Measurements from ENCODE around the gene TICAM1. TPM values are rescaled to one million over a fixed set of nuclear protein-coding genes. Genes with fewer than 3 reads are reported as not detected.

The TICAM1 gene
- total and polyA plus RNA-seq, 2 of the 13 experiments (the other 11 are each of a cell fraction or from before 2014, with no cell fraction given): 0.33 to 0.95 TPM

DNA sequence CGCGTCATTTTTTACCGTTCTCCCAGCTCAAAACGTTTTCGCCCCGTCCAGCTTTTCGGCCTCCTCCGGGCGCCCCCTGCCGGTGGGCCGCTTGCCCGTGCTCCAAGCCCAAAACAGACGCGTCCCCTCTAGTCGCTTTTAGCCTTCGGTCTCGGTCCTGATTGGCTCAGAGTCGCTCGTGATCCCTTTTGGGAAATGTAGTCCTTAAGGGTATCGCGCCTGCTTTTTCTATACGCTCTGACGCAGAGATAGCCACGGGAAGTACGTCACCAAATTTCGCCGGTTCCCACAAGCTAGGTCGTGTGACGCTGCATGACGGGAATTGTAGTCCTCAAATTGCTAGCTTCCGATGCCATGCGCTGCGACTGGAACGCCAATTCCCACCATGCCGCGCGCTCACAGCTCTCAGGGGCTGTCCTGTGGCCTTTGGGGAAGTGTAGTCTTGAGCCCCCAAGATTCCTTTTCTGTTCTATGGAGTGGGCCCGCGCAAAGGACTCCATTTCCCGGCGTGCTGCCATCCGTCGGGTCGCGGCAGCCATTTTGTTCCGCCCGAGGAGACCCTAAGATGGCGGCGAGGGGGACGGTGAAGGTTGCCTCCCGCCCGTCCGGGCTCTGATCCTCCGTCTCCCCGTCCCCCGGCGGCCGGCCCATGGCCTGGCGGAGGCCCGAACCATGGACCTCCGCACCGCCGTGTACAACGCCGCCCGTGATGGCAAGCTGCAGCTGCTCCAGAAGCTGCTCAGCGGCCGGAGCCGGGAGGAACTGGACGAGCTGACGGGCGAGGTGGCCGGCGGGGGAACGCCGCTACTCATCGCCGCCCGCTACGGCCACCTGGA lies 40.1 kb downstream of the TICAM1 start, which contains the start of gene FEM1A (continued):
- TF ChIP-seq ZNF432 (CRISPR knock-in tag; IDR thresholded peaks at IDR 0.05; ENCODE audit: borderline replicate concordance) (no peak), SRF (IDR thresholded peaks at IDR 0.05; ENCODE audit: low read depth, low read length) (peak; percentile 31), SNRNP70 (IDR thresholded peaks at IDR 0.05; ENCODE audit: low read depth, low read length) (no peak), ZMAT5 (CRISPR knock-in tag; IDR thresholded peaks at IDR 0.05; ENCODE audit: borderline replicate concordance, low read depth) (no peak), ZNF609 (CRISPR knock-in tag; IDR thresholded peaks at IDR 0.05; ENCODE audit: borderline replicate concordance) (no peak), HNRNPK (IDR thresholded peaks at IDR 0.05; ENCODE audit: low read depth, low read length, poor library complexity, severe bottlenecking) (no peak), ZNF737 (CRISPR knock-in tag; IDR thresholded peaks at IDR 0.05; ENCODE audit: borderline replicate concordance) (no peak), ZBTB2 (CRISPR knock-in tag; IDR thresholded peaks at IDR 0.05; ENCODE audit: low read depth) (no peak; the same call in 1 of the 2 replicates), ZNF574 (CRISPR knock-in tag; IDR thresholded peaks at IDR 0.05) (peak; percentile 88), SMARCC2 (IDR thresholded peaks at IDR 0.05) (no peak), ZNF350 (CRISPR knock-in tag; IDR thresholded peaks at IDR 0.05; ENCODE audit: borderline replicate concordance, low read depth) (peak; percentile 68; the same call in 1 of the 2 replicates), MZF1 (CRISPR knock-in tag; IDR thresholded peaks at IDR 0.05; ENCODE audit: borderline replicate concordance) (no peak), ZSCAN30 (CRISPR knock-in tag; IDR thresholded peaks at IDR 0.05) (no peak)
- TF ChIP-seq, protein P1, sequence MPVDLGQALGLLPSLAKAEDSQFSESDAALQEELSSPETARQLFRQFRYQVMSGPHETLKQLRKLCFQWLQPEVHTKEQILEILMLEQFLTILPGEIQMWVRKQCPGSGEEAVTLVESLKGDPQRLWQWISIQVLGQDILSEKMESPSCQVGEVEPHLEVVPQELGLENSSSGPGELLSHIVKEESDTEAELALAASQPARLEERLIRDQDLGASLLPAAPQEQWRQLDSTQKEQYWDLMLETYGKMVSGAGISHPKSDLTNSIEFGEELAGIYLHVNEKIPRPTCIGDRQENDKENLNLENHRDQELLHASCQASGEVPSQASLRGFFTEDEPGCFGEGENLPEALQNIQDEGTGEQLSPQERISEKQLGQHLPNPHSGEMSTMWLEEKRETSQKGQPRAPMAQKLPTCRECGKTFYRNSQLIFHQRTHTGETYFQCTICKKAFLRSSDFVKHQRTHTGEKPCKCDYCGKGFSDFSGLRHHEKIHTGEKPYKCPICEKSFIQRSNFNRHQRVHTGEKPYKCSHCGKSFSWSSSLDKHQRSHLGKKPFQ (CRISPR knock-in tag; IDR thresholded peaks at IDR 0.05; ENCODE audit: insufficient replicate concordance): peak; percentile 68

All from HepG2 (cell line).